GM12878 (cell line): ENCODE data around the gene KIF17. TPM values are rescaled to one million over a fixed set of nuclear protein-coding genes. Genes with fewer than 3 reads are reported as not detected.

Source experiments
- ATAC-seq: fragments of 200-7000 bp; cut with Tn5 transposase; 3 replicates; pipeline ENCODE4 v1.9.1; 2020; ENCODE audit warnings: mild to moderate bottlenecking, moderate library complexity
- BruUV-seq: library from RNA; stranded (reverse); fragments of 400-500 nt; replicated peaks from 2 replicates; lab custom pipeline; 2021; lab: Mats Ljungman, UMichigan
- CTCF ChIA-PET: fragments of 300-600 bp; sonication (Branson Sonifier 250); formaldehyde crosslinking; extraction: SDS; loops from one replicate; lab custom pipeline; 2021; ENCODE audit warnings: inconsistent platforms; lab: Yijun Ruan, JAX
- POLR2A ChIA-PET: fragments of 350-600 bp; formaldehyde crosslinking; extraction: SDS; loops from one replicate; lab custom pipeline; 2021; ENCODE audit warnings: inconsistent platforms; lab: Charles Lee
- RAD21 ChIA-PET: fragments of 300-600 bp; sonication (Branson Sonifier 250); formaldehyde crosslinking; loops from one replicate; lab custom pipeline; 2023; ENCODE audit warnings: antibody characterized with exemption; ENCODE audit not compliant: unreplicated experiment; lab: Charles Lee
- SMC1A ChIA-PET: fragments of 300-600 bp; sonication (Branson Sonifier 250); formaldehyde crosslinking; loops from one replicate; lab custom pipeline; 2023; ENCODE audit not compliant: unreplicated experiment, uncharacterized antibody; lab: Charles Lee
- DNase-seq: peaks from one replicate; pipeline ENCODE4 v3.0.0-alpha.2; 2011; ENCODE audit warnings: low read depth, low spot score
- FAIRE-seq: peaks from 3 replicates; lab custom pipeline; 2011; peaks lifted over from hg19 to GRCh38; lab: Jason Lieb, UNC
- H2AFZ ChIP-seq: 2 replicates; pipeline ENCODE4 v1.6.0; 2011; ENCODE audit warnings: low read depth, low read length, control low read depth; ENCODE audit not compliant: control insufficient read depth
- H3K27ac ChIP-seq: 2 replicates; pipeline ENCODE4 v1.5.1; 2011; ENCODE audit warnings: control low read depth; ENCODE audit not compliant: control insufficient read depth, insufficient read depth
- H3K27me3 ChIP-seq, 2 experiments: replicated peaks in 1 of 2; 2 replicates each; pipeline versions ENCODE4 v1.6.0 to v1.6.1; 2011; ENCODE audit warnings: low read length in 1 of 2; ENCODE audit not compliant: control insufficient read depth in 2 of 2, insufficient read depth in 2 of 2
- H3K36me3 ChIP-seq, 2 experiments: 2 replicates each; pipeline ENCODE4 v1.5.1; 2011; ENCODE audit warnings: low read length in 1 of 2; ENCODE audit not compliant: control insufficient read depth in 2 of 2, insufficient read depth in 2 of 2
- H3K4me1 ChIP-seq: 2 replicates; pipeline ENCODE4 v1.6.1; 2011; ENCODE audit warnings: mild to moderate bottlenecking, low read length, moderate library complexity, mixed read lengths; ENCODE audit not compliant: control insufficient read depth, insufficient read depth
- H3K4me2 ChIP-seq: 2 replicates; pipeline ENCODE4 v1.6.0; 2011; ENCODE audit warnings: control low read depth; ENCODE audit not compliant: control insufficient read depth, insufficient read depth
- H3K4me3 ChIP-seq: fragments of 200-600 bp; sonication (generic); 2 replicates; pipeline ENCODE4 v1.5.1; 2016
- H3K79me2 ChIP-seq: 2 replicates; pipeline ENCODE4 v1.6.0; 2011; ENCODE audit warnings: low read length; ENCODE audit not compliant: control insufficient read depth, insufficient read depth
- H3K9ac ChIP-seq: 2 replicates; pipeline ENCODE4 v1.8.0; 2011; ENCODE audit warnings: low read length, control low read depth, mixed read lengths; ENCODE audit not compliant: control insufficient read depth, insufficient read depth
- H3K9me3 ChIP-seq: replicated peaks from 3 replicates; pipeline ENCODE4 v1.5.1; 2011; ENCODE audit warnings: mild to moderate bottlenecking, low read length; ENCODE audit not compliant: control insufficient read depth, insufficient read depth
- H4K20me1 ChIP-seq: 2 replicates; pipeline ENCODE4 v1.6.0; 2011; ENCODE audit not compliant: control insufficient read depth, insufficient read depth
- CBFB ChIP-seq: IDR thresholded peaks from 2 replicates; pipeline ENCODE4 v1.6.1; 2016; ENCODE audit warnings: antibody characterized with exemption, low read depth
- CHD4 ChIP-seq: fragments of 200-600 bp; sonication (generic); IDR thresholded peaks from 2 replicates; pipeline ENCODE4 v1.6.1; 2016; ENCODE audit warnings: mild to moderate bottlenecking
- MYB ChIP-seq: fragments of 150-350 bp; IDR thresholded peaks from 2 replicates; pipeline ENCODE4 v1.6.1; 2014; ENCODE audit warnings: mild to moderate bottlenecking, low read depth, low read length, borderline replicate concordance
- NR2C1 ChIP-seq: fragments of 450-650 bp; IDR thresholded peaks from 2 replicates; pipeline ENCODE4 v1.6.1; 2017; ENCODE audit warnings: antibody characterized with exemption, mild to moderate bottlenecking, moderate library complexity
- TCF7 ChIP-seq: IDR thresholded peaks from 2 replicates; pipeline ENCODE4 v1.6.1; 2014; ENCODE audit warnings: antibody characterized with exemption, borderline replicate concordance
- WGBS: methylation state at CpG from one replicate; pipeline ENCODE4 v1.1.6; 2016; ENCODE audit warnings: low lambda C conversion rate; ENCODE audit not compliant: insufficient replicate concordance, insufficient coverage; ENCODE audit errors: missing lambda C conversion rate; 5-methylcytosine and 5-hydroxymethylcytosine counted together
- in situ Hi-C: fragments of 300-500 bp; cut with MboI; formaldehyde crosslinking; loops from 9 replicates; pipeline ENCODE4 v1.14.3; 2018; ENCODE audit warnings: mixed read lengths
- intact Hi-C: fragments of 100-400 bp; cut with micrococcal nuclease; formaldehyde crosslinking; loops from one replicate; pipeline ENCODE4 v1.14.2; 2022; ENCODE audit not compliant: unreplicated experiment
- polyA plus RNA-seq, 11 experiments: library from polyadenylated mRNA; depleted of rRNA in 4 of 11; unstranded in 6 of 11; stranded (reverse) in 5 of 11; fragments of >200 nt; fragmentation: Nextera tagmentation in 4 of 11; fragmentation: Illumina TruSeq in 1 of 11; extraction: Ambion mirVana in 4 of 11; extraction: Trizol in 1 of 11; gene quantifications; 1 replicate in 1 of 11; 2 replicates in 10 of 11; pipeline versions ENCODE4 v1.2.1 to v1.2.3, GENCODE V29; 2011 to 2016; ENCODE audit warnings: inconsistent platforms in 2 of 11, missing spikeins in 2 of 11, low read depth in 1 of 11
- total RNA-seq, 4 experiments: library from RNA; depleted of rRNA in 3 of 4; stranded (reverse); fragments of >200 nt in 3 of 4; fragmentation: Illumina TruSeq in 1 of 4; extraction: Trizol in 1 of 4; gene quantifications; 2 replicates each; pipeline versions ENCODE4 v1.2.1 to v1.2.3, GENCODE V29; 2013 to 2021
- TF ChIP-seq, protein P1 (sequence below): fragments of 450-650 bp; formaldehyde crosslinking; IDR thresholded peaks from 2 replicates; pipeline ENCODE4 v1.4.0; 2020; ENCODE audit warnings: mild to moderate bottlenecking, moderate library complexity
- TF ChIP-seq, protein P2 (sequence below): fragments of 450-650 bp; IDR thresholded peaks from 2 replicates; pipeline ENCODE4 v1.6.1; 2017; ENCODE audit warnings: antibody characterized with exemption, mild to moderate bottlenecking, moderate library complexity

KIF17 gene
- total and polyA plus RNA-seq, 10 of the 15 experiments (the other 5 are each of a cell fraction or from before 2014, with no cell fraction given), result 0.01 to 0.10 (median 0.03) TPM; not detected in 7

DNA sequence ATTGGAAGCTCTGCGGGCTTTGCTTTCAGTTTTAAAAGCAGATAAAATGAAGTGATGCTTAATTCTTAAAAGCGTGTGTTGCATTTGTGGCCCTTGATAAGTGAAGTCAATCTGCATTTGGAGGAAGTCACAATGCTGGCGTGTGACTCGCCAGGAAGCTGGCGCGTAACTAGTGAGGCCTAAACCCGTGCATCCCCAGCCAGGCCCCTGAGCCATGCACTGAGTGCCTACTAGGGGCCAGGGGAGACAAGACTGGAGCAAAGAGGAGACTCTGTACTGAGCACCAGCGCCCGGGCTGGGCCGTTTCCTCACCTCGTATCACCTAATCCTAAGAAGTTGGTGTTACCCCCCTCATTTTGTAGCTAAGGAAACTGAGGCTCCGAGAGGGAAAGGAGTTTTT, 52.1 kb downstream of the KIF17 start (continued):
- TF ChIP-seq MYB (no peak), NR2C1 (no peak)

DNA sequence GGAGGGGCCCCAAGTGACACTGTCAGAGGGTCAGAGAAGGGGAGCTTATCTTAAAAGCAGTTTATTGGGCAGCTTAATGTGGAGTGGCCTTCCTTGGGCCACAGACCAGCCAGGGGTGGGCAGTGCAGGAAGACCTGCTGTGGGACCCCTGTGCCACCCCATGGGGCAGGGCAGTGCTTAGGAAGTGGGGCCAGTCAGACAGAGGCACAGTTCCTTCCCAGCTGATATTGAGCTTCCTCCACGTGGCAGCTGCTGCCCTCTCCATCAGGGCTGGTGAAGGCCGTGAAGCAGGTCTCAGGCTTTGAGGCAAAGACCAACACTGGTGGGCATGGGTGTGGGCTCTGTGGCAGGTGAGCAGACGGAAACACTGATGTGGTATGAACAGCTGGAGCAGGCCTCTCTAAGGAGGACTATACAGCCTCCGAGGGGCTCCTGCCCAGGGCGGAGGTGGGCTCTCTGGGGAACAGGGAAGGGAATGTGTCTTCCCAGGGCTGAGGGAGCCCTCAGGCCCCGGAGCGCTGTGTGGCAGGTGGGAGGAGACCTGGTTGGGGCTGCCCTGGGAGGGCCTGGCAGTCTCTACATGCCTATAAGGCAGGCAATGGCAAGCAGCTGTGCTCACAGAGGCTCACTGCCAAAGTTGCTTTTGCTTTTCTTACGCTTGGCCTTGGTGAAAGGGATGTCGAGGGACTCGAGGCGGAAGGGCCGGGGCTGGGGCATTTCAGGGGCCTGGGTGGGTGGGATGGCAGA, 53.7 kb downstream of the KIF17 start:
- no peak overlapping the region for H3K9ac ChIP-seq
- RAD21 ChIA-PET, result no interaction called here

More for the DNA sequence above, 53.7 kb downstream of the KIF17 start:
- SMC1A ChIA-PET, result no interaction called here
- H2AFZ ChIP-seq, result no peak overlapping the region
- FAIRE-seq, result no peak
- H3K36me3 ChIP-seq, result 0 out of 4 replicates have a peak, but pooled peaks cover 0 to 3% of the 10 kb centered on the region in 2 experiments
- H3K27ac ChIP-seq, result no peak overlapping the region
- WGBS, result 76% methylated on average over 7 of the region's 12 CpGs
- POLR2A ChIA-PET, result interaction anchor here (0.6 kb wide), 1 partner anchor 238 kb away, joined by 6 read pairs; no protein-coding TSS in a partner anchor
- DNase-seq, result no peak
- peaks cover 23% of the 10 kb centered on the region for H3K79me2 ChIP-seq
- no peaks in the 10 kb centered on the region for H3K27me3 ChIP-seq
- in situ Hi-C loops (no loop called here), intact Hi-C loops (no loop called here)
- TF ChIP-seq TCF7 (no peak), CHD4 (no peak), CBFB (no peak)
- TF ChIP-seq, protein P1, sequence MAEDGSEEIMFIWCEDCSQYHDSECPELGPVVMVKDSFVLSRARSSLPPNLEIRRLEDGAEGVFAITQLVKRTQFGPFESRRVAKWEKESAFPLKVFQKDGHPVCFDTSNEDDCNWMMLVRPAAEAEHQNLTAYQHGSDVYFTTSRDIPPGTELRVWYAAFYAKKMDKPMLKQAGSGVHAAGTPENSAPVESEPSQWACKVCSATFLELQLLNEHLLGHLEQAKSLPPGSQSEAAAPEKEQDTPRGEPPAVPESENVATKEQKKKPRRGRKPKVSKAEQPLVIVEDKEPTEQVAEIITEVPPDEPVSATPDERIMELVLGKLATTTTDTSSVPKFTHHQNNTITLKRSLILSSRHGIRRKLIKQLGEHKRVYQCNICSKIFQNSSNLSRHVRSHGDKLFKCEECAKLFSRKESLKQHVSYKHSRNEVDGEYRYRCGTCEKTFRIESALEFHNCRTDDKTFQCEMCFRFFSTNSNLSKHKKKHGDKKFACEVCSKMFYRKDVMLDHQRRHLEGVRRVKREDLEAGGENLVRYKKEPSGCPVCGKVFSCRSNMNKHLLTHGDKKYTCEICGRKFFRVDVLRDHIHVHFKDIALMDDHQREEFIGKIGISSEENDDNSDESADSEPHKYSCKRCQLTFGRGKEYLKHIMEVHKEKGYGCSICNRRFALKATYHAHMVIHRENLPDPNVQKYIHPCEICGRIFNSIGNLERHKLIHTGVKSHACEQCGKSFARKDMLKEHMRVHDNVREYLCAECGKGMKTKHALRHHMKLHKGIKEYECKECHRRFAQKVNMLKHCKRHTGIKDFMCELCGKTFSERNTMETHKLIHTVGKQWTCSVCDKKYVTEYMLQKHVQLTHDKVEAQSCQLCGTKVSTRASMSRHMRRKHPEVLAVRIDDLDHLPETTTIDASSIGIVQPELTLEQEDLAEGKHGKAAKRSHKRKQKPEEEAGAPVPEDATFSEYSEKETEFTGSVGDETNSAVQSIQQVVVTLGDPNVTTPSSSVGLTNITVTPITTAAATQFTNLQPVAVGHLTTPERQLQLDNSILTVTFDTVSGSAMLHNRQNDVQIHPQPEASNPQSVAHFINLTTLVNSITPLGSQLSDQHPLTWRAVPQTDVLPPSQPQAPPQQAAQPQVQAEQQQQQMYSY (CRISPR knock-in tag), result no peak
- TF ChIP-seq, protein P2, sequence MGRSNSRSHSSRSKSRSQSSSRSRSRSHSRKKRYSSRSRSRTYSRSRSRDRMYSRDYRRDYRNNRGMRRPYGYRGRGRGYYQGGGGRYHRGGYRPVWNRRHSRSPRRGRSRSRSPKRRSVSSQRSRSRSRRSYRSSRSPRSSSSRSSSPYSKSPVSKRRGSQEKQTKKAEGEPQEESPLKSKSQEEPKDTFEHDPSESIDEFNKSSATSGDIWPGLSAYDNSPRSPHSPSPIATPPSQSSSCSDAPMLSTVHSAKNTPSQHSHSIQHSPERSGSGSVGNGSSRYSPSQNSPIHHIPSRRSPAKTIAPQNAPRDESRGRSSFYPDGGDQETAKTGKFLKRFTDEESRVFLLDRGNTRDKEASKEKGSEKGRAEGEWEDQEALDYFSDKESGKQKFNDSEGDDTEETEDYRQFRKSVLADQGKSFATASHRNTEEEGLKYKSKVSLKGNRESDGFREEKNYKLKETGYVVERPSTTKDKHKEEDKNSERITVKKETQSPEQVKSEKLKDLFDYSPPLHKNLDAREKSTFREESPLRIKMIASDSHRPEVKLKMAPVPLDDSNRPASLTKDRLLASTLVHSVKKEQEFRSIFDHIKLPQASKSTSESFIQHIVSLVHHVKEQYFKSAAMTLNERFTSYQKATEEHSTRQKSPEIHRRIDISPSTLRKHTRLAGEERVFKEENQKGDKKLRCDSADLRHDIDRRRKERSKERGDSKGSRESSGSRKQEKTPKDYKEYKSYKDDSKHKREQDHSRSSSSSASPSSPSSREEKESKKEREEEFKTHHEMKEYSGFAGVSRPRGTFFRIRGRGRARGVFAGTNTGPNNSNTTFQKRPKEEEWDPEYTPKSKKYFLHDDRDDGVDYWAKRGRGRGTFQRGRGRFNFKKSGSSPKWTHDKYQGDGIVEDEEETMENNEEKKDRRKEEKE, result no peak
- CTCF ChIA-PET, result interaction anchor here (1.5 to 3.2 kb wide), 2 partner anchors 30 to 531 kb away, joined by 4 to 13 read pairs; no protein-coding TSS in a partner anchor
- no peak overlapping the region for H3K4me2 ChIP-seq
- no peaks in the 10 kb centered on the region for H4K20me1 ChIP-seq
- no peak overlapping the region for H3K4me3 ChIP-seq
- H3K9me3 ChIP-seq, result no peaks in the 10 kb centered on the region
- 0 out of 2 replicates have a peak, but pooled peaks cover 7% of the 10 kb centered on the region for H3K4me1 ChIP-seq
- no TSS peak for BruUV-seq
- ATAC-seq, result no peak
